SU-DHL-6 (cell line): ENCODE measurements around the gene RAPGEF4.

ENCODE experiments used
- CTCF ChIP-seq: fragments of 200-600 bp; sonication (generic); IDR thresholded peaks from one replicate; pipeline ENCODE4 v1.5.1; 2017; ENCODE audit warnings: antibody characterized with exemption, mild to moderate bottlenecking, low read length, moderate library complexity; ENCODE audit not compliant: insufficient read depth, poor library complexity, severe bottlenecking
- EZH2phosphoT487 ChIP-seq: fragments of 200-600 bp; sonication (generic), shearing (Covaris generic); conservative IDR thresholded peaks from 2 replicates; pipeline ENCODE4 v1.6.1; 2018; ENCODE audit warnings: mild to moderate bottlenecking, antibody characterized with exemption, low read length, moderate library complexity, mixed read lengths

GRCh38 chr2:173023718-173024117, 288.1 kb downstream of the RAPGEF4 start:
- TF ChIP-seq CTCF (no peak), EZH2phosphoT487 (no peak)
